ENCODE data around the gene KLHL5.
A peak's percentile ranks its signal among the peaks of the same experiment; 100 is the strongest.

KLHL5 gene

GRCh38 chr4:39166669-39167068 is 104.6 kb downstream of the KLHL5 start:
- Mint-ChIP-seq H3K4me1 (peaks cover 35% of the 10 kb centered on the region), H3K4me3 (peak overlapping the region; percentile 5), H3K27me3 (no peaks in the 10 kb centered on the region), H3K9me3 (peaks cover 7% of the 10 kb centered on the region), H3K36me3 (peaks cover 5% of the 10 kb centered on the region), H3K27ac (peak overlapping the region; percentile 92)
- ATAC-seq: peak; percentile 68

- H3K27me3 Mint-ChIP-seq: no peaks in the 10 kb centered on the region
- peaks cover 8% of the 10 kb centered on the region for H3K9me3 Mint-ChIP-seq
- H3K36me3 Mint-ChIP-seq: peaks cover 5% of the 10 kb centered on the region
- no peak for ATAC-seq
- peaks cover 35% of the 10 kb centered on the region for H3K4me1 Mint-ChIP-seq
- H3K27ac Mint-ChIP-seq: no peak overlapping the region
- H3K4me3 Mint-ChIP-seq: no peak overlapping the region
These were observed 107.4 kb downstream of the KLHL5 start for GRCh38 chr4:39169426-39169825.

GRCh38 chr4:39170301-39170700 is 108.3 kb downstream of the KLHL5 start:
- Mint-ChIP-seq H3K27ac (no peak overlapping the region), H3K27me3 (no peaks in the 10 kb centered on the region), H3K4me1 (peaks cover 31% of the 10 kb centered on the region)

More at GRCh38 chr4:39170301-39170700, 108.3 kb downstream of the KLHL5 start:
- H3K36me3 Mint-ChIP-seq: peaks cover 5% of the 10 kb centered on the region
- peaks cover 8% of the 10 kb centered on the region for H3K9me3 Mint-ChIP-seq
- ATAC-seq: no peak
- no peak overlapping the region for H3K4me3 Mint-ChIP-seq

Measured in stimulated activated memory B cell treated with anti-CD40 and anti-IgM and Interleukin-4, amounts not matched to agents 10 μg/mL and 1 μg/mL and 100 μg/mL, for 72 hours (primary cell).